Gastroesophageal sphincter (tissue), 4 donors: ENCODE data around the gene PARD3. TPM values are rescaled to one million over a fixed set of nuclear protein-coding genes. Genes with fewer than 3 reads are reported as not detected.
A peak's percentile ranks its signal among the peaks of the same experiment; 100 is the strongest.
"Not testable (repeated sequence)": the region's sequence is repeated elsewhere in the genome, so short reads cannot be mapped to it uniquely, and the experiment has no call there.

Experiments
- ATAC-seq: fragments of 150-250 bp; one replicate; pipeline ENCODE4 v1.9.1; 2016; ENCODE audit warnings: mild to moderate bottlenecking, moderate library complexity
- H3K27ac ChIP-seq, 4 donors: fragments of 200-600 bp; sonication (generic) in 3 of 4; 1 replicate in 3 of 4; 2 replicates in 1 of 4; pipeline ENCODE4 v1.5.1; 2016 to 2019
- H3K27me3 ChIP-seq: fragments of 200-600 bp; sonication (generic); one replicate; pipeline ENCODE4 v1.5.1; 2019
- H3K36me3 ChIP-seq, 2 donors: fragments of 200-600 bp; sonication (generic); one replicate each; pipeline ENCODE4 v1.5.1; 2019; ENCODE audit warnings: control low read depth in 1 of 2
- H3K4me1 ChIP-seq, 3 donors: fragments of 200-600 bp; sonication (generic); 1 replicate in 2 of 3; 2 replicates in 1 of 3; pipeline ENCODE4 v1.5.1; 2016 to 2019; ENCODE audit warnings: control low read depth in 2 of 3
- H3K4me3 ChIP-seq, 2 donors: fragments of 200-600 bp; sonication (generic); one replicate each; pipeline ENCODE4 v1.5.1; 2019; ENCODE audit warnings: mild to moderate bottlenecking in 1 of 2, moderate library complexity in 1 of 2
- H3K9me3 ChIP-seq, 3 donors: fragments of 200-600 bp; sonication (generic); one replicate each; pipeline ENCODE4 v1.5.1; 2017 to 2019; ENCODE audit warnings: control low read depth in 2 of 3
- EP300 ChIP-seq: sonication (generic); formaldehyde crosslinking; IDR thresholded peaks from one replicate; pipeline ENCODE4 v1.6.1; 2017; ENCODE audit warnings: antibody characterized with exemption, mild to moderate bottlenecking
- POLR2A ChIP-seq, 2 donors: fragments of 450-650 bp; IDR thresholded peaks; one replicate each; pipeline ENCODE4 v1.6.1; 2017; ENCODE audit warnings: antibody characterized with exemption in 2 of 2, mild to moderate bottlenecking in 2 of 2, moderate library complexity in 1 of 2
- POLR2AphosphoS5 ChIP-seq: sonication (generic); formaldehyde crosslinking; IDR thresholded peaks from one replicate; pipeline ENCODE4 v1.6.1; 2017; ENCODE audit warnings: antibody characterized with exemption
- WGBS, 2 donors: methylation state at CpG; one replicate each; pipeline ENCODE4 v1.1.5; 2018; ENCODE audit warnings: low coverage in 1 of 2; 5-methylcytosine and 5-hydroxymethylcytosine counted together
- total RNA-seq, 4 donors: library from RNA; depleted of rRNA; stranded (reverse); fragments of >200 nt; gene quantifications; one replicate each; pipeline ENCODE4 v1.1.0, GENCODE V29; 2016
- TF ChIP-seq, protein P1 (sequence below), 4 experiments: fragments of 200-600 bp in 2 of 4; fragments of 450-650 bp in 2 of 4; sonication (generic) in 1 of 4; IDR thresholded peaks; one replicate each; pipeline ENCODE4 v1.5.1; 2017 to 2019; ENCODE audit warnings: antibody characterized with exemption in 4 of 4, mild to moderate bottlenecking in 2 of 4, moderate library complexity in 2 of 4

PARD3 gene
- total RNA-seq, 4 donors from 2014 or later = 101 to 127 (median 115) TPM

DNA sequence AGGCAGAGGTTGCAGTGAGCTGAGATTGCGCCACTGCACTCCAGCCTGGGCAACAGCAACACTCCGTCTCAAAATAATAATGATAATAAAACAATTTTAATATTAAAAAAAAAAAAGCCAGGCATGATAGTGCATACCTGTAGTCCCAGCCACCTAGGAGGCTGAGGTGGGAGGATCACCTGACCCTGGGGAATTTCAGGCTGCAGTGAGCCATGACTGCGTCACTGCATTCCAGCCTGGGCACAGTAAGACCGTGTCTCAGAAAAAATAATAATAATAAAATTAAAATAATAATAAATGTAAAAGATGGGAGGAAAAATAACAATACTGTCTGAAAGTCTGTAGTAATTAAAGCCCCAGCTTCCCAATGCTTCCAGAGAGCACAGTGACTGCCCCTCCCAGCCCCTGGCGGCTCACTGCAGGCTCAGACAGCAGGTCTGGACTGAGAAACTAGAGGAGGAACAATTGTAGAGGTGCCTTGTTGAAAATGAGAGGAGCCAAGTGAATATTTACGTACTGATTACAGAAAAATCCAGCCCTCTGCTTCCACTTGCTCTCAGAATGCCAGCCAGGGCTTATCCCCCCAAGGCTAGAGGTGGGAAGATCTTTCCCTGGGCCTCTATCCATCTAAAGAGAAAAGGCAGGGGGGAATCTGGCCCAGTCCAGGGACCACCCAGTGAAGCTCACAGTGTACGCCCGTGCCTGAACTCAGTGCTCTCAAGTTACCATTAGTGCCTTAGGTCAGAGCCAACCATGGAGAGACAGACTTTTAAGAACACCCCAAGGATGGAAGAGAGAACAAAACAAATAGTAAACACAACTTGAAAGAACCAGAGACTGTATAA, 112.8 kb downstream of the PARD3 start:
- TF ChIP-seq POLR2A (IDR thresholded peaks at IDR 0.05) (no peak), EP300 (no peak), POLR2AphosphoS5 (no peak)
- TF ChIP-seq, protein P1, sequence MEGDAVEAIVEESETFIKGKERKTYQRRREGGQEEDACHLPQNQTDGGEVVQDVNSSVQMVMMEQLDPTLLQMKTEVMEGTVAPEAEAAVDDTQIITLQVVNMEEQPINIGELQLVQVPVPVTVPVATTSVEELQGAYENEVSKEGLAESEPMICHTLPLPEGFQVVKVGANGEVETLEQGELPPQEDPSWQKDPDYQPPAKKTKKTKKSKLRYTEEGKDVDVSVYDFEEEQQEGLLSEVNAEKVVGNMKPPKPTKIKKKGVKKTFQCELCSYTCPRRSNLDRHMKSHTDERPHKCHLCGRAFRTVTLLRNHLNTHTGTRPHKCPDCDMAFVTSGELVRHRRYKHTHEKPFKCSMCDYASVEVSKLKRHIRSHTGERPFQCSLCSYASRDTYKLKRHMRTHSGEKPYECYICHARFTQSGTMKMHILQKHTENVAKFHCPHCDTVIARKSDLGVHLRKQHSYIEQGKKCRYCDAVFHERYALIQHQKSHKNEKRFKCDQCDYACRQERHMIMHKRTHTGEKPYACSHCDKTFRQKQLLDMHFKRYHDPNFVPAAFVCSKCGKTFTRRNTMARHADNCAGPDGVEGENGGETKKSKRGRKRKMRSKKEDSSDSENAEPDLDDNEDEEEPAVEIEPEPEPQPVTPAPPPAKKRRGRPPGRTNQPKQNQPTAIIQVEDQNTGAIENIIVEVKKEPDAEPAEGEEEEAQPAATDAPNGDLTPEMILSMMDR (IDR thresholded peaks at IDR 0.05) = no peak
- 62 to 66% methylated on average over 3 to 8 of the region's 8 CpGs for WGBS, 2 donors
- ATAC-seq = no peak
- H3K4me3 ChIP-seq = no peak overlapping the region
- peaks cover 0 to 81% (median 25%) of the 10 kb centered on the region in 3 donors for H3K4me1 ChIP-seq
- H3K36me3 ChIP-seq = no peaks in the 10 kb centered on the region
- peak overlapping the region in 2 of 4 donors; percentile 5 to 16 for H3K27ac ChIP-seq
- H3K9me3 ChIP-seq = no peaks in the 10 kb centered on the region
- no peaks in the 10 kb centered on the region for H3K27me3 ChIP-seq

DNA sequence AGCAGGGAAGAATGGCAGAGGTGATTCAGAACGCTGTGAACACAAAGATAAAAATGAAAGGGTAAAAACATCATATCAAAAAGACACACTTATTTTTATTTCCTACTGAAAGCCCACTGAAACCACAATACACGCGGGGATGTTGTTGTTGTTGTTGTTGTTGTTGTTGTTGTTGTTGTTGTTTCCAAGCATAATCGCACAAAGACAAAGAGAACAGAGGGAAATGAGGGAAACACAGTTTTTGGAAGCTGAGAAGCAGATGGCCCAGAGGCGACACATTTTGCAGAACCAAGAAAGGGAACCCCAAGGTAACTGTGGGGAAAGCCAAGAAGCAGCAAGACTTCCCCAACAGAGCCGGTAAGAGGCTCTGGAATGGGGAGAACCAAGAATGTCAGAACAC, 113.9 kb downstream of the PARD3 start:
- H3K36me3 ChIP-seq = peaks cover 0 to under 1% of the 10 kb centered on the region in 2 donors
- H3K4me1 ChIP-seq = peaks cover 0 to 84% (median 23%) of the 10 kb centered on the region in 3 donors
- ATAC-seq = no peak
- no peaks in the 10 kb centered on the region for H3K27me3 ChIP-seq
- H3K27ac ChIP-seq = no peak overlapping the region
- 89 to 97% methylated on average over 4 to 6 of the region's 6 CpGs for WGBS, 2 donors
- no peaks in the 10 kb centered on the region for H3K9me3 ChIP-seq
- TF ChIP-seq POLR2AphosphoS5 (no peak), EP300 (no peak)
- TF ChIP-seq, protein P1 (IDR thresholded peaks at IDR 0.05) = no peak
- H3K4me3 ChIP-seq = no peak overlapping the region

DNA sequence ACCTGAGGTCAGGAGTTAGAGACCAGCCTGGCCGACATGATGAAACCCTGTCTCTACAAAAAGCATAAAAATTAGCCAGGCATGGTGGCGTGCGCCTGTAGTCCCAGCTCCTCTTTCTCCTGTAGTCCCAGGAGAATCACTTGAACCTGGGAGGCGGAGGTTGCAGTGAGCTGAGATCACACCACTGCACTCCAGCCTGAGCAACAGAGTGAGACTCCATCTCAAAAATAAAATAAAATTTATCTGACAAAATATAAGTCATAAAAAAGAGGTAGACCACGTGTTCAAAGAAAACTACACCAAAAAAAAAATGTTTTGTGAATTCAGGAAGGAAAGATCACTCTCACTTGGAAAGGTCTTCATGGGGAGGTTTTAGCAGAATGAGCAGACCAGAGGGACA, 114.3 kb downstream of the PARD3 start:
- H3K36me3 ChIP-seq, H3K27ac ChIP-seq, ATAC-seq, H3K4me3 ChIP-seq, H3K27me3 ChIP-seq, H3K9me3 ChIP-seq: not testable (repeated sequence)
- peaks cover 0 to 84% (median 22%) of the 10 kb centered on the region in 3 donors for H3K4me1 ChIP-seq
- 85 to 87% methylated on average over 4 to 5 of the region's 5 CpGs for WGBS, 2 donors

DNA sequence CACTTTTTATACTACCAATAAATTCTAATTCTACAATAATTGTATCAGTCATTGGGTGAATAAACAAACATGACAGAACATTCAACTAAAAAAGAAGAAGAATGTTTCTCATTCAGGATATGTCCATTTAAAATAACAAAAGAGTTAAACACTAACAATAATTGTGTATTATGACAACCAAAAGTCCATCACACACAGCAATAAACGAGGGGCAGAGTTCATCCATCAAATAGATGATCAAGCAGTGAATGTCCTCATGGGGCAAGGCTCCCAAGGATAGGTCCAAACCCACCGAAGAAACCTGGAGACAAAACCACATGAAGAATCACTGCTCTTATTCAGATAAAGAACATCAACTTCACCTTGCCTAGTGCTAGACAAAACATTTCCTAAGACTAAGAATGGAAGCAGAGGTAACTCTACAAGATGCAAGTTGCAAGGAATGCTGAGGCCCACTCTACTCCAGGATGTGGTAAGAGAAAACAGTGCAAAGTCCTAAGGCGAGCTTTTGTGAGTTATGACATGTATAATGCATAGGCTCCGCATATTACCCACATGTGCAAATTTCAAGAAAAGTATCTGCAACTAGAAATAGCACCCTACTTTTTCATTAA, 115.1 kb downstream of the PARD3 start:
- 81 to 87% methylated on average over 4 of the region's 4 CpGs for WGBS, 2 donors
- Histone ChIP-seq H3K9me3 (no peaks in the 10 kb centered on the region), H3K36me3 (peaks cover 0 to 11% of the 10 kb centered on the region in 2 donors), H3K4me1 (peaks cover 0 to 79% (median 18%) of the 10 kb centered on the region in 3 donors), H3K27ac (no peak overlapping the region), H3K4me3 (no peak overlapping the region), H3K27me3 (no peaks in the 10 kb centered on the region)
- TF ChIP-seq POLR2AphosphoS5 = no peak
- TF ChIP-seq, protein P1 (IDR thresholded peaks at IDR 0.05) = no peak
- no peak for TF ChIP-seq EP300
- no peak for TF ChIP-seq POLR2A (IDR thresholded peaks at IDR 0.05)
- ATAC-seq = no peak

DNA sequence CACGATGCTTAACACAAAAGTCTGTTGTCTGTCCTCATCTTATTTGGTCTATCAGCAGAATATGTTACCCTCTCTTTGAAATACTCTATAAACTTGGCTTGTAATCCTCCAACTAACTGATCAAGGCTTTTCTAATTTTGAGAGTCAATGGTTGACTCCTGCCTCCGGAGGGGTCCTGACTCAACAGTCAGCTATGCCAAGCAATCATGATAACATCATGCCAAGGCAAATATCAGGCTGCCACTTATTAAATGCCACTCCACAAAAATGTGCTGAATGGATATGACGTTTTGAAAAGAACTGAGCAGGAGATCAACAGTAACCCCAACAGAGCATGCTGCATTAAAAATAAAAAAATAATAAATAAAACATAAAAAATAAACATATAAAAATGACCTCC, 116.1 kb downstream of the PARD3 start:
- Histone ChIP-seq H3K9me3 (no peaks in the 10 kb centered on the region), H3K27me3 (no peaks in the 10 kb centered on the region), H3K36me3 (peaks cover 0 to 17% of the 10 kb centered on the region in 2 donors), H3K4me1 (peaks cover 0 to 69% (median 18%) of the 10 kb centered on the region in 3 donors), H3K4me3 (no peak overlapping the region), H3K27ac (no peak overlapping the region)
- 38 to 75% methylated on average over 2 to 3 of the region's 3 CpGs for WGBS, 2 donors
- TF ChIP-seq POLR2AphosphoS5 = no peak
- TF ChIP-seq EP300 = no peak
- TF ChIP-seq, protein P1 (IDR thresholded peaks at IDR 0.05) = no peak
- no peak for TF ChIP-seq POLR2A (IDR thresholded peaks at IDR 0.05)
- ATAC-seq = no peak
